ENCODE measurements around the gene SLC25A39.
A peak's percentile ranks its signal among the peaks of the same experiment; 100 is the strongest.

Gene SLC25A39

GRCh38 chr17:44362949-44363612 is 38.5 kb upstream of the SLC25A39 start:
- no peak for DNase-seq (ENCODE audit: low read depth)
- peak overlapping the region; percentile 71 for H3K4me3 ChIP-seq (ENCODE audit: low read length)
- TF ChIP-seq, protein P1, sequence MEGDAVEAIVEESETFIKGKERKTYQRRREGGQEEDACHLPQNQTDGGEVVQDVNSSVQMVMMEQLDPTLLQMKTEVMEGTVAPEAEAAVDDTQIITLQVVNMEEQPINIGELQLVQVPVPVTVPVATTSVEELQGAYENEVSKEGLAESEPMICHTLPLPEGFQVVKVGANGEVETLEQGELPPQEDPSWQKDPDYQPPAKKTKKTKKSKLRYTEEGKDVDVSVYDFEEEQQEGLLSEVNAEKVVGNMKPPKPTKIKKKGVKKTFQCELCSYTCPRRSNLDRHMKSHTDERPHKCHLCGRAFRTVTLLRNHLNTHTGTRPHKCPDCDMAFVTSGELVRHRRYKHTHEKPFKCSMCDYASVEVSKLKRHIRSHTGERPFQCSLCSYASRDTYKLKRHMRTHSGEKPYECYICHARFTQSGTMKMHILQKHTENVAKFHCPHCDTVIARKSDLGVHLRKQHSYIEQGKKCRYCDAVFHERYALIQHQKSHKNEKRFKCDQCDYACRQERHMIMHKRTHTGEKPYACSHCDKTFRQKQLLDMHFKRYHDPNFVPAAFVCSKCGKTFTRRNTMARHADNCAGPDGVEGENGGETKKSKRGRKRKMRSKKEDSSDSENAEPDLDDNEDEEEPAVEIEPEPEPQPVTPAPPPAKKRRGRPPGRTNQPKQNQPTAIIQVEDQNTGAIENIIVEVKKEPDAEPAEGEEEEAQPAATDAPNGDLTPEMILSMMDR (conservative IDR thresholded peaks at IDR 0.05; ENCODE audit: low read depth, low read length), result no peak

DNA sequence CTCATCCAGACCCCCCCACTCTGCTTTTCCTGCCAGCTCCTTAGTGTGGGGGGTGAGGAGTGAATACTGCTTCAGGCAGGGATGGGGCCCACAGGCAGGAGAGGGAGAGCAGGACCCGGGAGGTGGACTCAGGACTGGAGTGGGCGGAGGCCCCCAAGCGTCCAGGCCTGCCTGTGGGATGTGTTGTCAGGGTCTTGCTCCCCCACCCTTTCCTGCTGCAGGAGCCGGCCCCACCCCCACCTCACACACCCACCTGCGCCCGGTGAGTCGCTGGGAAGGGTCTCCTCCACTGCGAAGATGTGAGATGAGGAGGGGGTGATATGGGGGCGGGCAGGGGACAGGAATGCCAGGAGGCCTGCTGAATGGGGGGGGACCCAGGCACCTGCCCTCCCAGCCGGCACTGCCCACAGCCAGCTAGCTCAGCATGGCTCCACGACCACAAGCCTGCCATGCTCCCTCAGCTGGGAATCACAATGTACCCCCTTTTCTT is 37.9 kb upstream of the SLC25A39 start:
- peak overlapping the region; percentile 71 for H3K4me3 ChIP-seq (ENCODE audit: low read length)
- DNase-seq (ENCODE audit: low read depth), result no peak
- TF ChIP-seq, protein P1 (conservative IDR thresholded peaks at IDR 0.05; ENCODE audit: low read depth, low read length), result no peak

DNA sequence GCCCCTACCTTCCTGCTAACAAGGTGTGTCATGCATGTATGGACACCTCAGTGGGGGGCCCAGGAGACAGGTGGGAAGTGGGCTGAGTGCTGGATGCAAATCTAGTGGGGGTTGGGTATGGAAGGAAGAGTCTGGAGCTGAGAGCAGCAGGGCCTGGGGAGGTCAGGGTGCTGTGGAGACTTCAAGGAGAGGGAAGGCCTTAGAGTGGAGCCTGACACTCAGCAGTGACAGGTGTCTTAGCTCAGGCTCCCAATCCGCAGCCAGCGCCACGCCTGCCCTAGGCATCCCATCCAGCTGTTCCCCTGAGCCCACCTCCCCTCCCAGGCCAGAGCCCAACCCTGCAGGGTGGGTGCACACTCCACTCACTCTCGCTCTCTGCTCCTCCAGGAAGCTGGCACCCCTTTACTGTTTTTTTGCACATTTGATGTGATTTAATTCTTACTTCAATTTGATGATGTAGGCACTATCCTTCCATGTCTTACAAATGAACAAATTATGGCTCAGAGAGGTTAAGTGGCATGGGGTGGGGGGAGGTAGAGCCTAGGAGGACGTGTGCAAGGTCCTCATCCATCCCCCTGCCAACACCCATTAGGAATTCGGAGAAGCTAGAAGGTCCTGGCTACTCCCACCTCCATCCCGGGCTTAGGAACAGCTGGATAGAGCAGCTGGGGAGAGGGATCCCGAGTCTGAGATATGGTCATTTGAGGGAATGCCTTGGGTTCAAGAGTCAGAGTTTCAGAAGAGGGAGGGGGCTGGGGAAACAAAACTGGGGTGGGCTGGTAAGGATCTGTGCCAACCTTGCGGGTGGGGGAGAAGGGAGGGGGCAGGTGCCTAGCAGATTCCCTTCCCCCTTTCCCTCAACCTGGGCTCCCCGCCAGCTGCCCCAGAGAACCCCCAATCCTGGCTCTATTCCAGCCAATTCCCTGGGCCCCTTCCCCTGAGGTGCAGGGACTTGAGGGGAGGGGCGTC is 37.0 kb upstream of the SLC25A39 start:
- no peak for DNase-seq (ENCODE audit: low read depth)
- peak overlapping the region; percentile 71 for H3K4me3 ChIP-seq (ENCODE audit: low read length)
- TF ChIP-seq, protein P1 (conservative IDR thresholded peaks at IDR 0.05; ENCODE audit: low read depth, low read length), result no peak

GRCh38 chr17:44360826-44361225 is 36.2 kb upstream of the SLC25A39 start:
- no peak for DNase-seq (ENCODE audit: low read depth)
- no peak overlapping the region for H3K4me3 ChIP-seq (ENCODE audit: low read length)
- TF ChIP-seq, protein P1 (conservative IDR thresholded peaks at IDR 0.05; ENCODE audit: low read depth, low read length), result no peak

DNA sequence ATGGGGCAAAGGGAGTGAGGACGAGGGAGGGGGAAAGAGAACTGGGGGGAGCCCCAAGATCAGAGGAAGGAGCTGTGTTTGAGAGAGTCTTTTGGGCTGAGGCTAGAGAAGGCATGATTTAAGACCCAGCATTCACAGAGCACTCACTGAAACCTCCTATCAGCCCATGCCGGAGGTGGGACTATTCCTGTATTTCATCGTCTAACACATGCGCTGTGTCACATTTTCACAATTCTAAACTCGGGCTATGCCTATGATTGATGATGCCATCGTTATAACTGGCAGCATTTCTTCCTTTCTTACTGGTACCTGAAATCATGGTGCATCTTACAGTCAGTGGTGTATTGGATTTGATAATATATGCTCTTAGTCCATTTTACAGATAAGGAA is 35.5 kb upstream of the SLC25A39 start:
- H3K4me3 ChIP-seq (ENCODE audit: low read length), result no peak overlapping the region
- DNase-seq (ENCODE audit: low read depth), result no peak
- TF ChIP-seq, protein P1 (conservative IDR thresholded peaks at IDR 0.05; ENCODE audit: low read depth, low read length), result no peak

DNA sequence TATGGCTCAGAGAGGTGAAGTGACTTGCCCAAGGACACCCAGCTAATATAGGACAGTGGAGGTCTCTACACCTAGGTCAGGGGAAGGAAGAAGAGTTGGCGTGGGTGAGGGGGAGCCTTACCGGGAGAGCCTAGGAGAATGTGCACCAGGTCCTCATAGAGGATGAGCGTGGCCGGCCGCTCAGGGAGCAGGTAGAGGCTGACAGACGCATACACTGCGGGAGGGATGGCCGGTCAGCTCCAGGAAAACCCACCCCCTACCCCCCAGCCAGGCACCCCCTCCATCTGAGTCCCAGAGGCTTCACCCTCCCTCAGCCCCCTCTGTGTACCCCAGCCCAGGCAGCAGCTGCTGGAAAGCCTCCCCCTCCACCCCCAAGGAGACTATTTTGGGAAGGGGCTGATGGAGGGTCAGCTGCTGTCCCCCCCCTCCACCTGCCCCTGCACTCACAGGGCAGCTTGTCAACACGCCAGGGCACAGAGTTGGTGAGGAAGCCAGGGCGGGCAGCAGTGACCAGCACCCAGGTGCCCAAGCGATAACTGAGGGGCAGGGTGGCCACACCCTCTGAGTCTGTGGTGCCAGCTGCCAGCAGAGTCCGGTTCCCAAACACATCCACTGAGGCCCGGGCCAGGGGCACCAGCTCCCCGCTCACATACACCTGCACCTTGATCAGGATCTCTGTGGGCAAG is 35.0 kb upstream of the SLC25A39 start:
- TF ChIP-seq, protein P1 (conservative IDR thresholded peaks at IDR 0.05; ENCODE audit: low read depth, low read length), result no peak
- H3K4me3 ChIP-seq (ENCODE audit: low read length), result no peak overlapping the region
- no peak for DNase-seq (ENCODE audit: low read depth)
